Measurements from ENCODE around the gene SSBP4. TPM values are rescaled to one million over a fixed set of nuclear protein-coding genes. Genes with fewer than 3 reads are reported as not detected.
"Not testable (repeated sequence)": the region's sequence is repeated elsewhere in the genome, so short reads cannot be mapped to it uniquely, and the experiment has no call there.

Gene SSBP4
- total RNA-seq, 1 donor from 2014 or later = 63.3 TPM

DNA sequence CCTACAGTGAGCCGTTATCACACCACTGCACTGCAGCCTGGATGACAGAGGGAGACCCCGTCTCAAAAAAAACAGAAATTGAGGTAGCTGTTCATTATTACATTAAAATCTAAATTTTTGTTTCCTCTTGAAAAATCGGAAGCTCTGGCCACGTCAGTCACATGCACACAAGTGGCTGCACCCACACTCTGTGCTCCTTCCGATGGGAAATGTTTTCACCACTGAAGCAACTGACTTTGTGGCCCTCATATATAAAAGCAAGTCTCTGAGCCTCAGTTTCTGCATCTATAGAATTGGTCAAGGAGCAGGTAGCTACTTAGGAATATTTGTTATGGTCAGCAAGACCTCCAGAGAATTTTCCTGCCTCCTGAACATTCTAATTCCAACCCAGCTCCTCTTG is 26.3 kb upstream of the SSBP4 start:
- no peak for DNase-seq (ENCODE audit: low spot score)

- DNase-seq (ENCODE audit: low spot score) = no peak
Observed at GRCh38 chr19:18393836-18394235, 25.4 kb upstream of the SSBP4 start.

DNA sequence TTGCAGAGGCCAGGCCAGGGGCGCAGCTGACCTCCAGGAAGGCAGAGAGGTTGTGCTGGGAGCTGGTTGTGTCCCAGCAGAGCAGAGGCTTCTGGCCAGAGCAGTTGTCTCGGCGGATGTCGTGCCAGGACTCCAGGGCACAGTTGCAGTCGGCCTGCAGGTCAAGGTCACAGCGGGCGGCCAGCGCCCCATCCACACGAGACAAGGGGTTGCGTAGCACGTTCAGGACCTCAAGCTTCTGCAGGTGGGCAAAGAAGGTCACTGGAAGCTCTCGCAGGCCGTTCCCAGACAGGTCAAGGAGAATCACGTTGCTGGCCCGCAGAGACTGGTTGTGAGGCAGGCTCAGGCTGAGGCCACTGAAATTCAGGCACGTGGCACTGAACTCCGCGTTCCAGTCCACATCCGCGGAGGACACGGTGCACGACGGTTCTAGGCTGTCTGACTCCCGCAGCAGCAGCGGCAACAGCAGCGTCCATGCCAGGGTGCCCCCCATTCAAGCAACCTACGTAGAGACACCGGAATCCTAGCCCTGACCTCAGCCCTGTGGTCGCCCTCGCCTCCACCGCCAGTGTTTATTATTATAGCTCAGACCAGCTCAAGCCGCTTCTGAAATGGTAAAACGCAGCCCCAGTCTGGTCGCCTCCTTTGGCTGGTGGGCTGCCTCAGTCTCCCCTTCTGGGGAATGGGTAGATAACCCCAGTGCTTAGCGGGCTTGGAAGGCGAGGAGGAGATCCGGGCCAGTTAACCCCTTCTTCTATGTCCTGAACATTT is 22.5 kb upstream of the SSBP4 start:
- no peak for DNase-seq (ENCODE audit: low spot score)

- no peak for DNase-seq (ENCODE audit: low spot score)
Observed at GRCh38 chr19:18397242-18398202, 21.7 kb upstream of the SSBP4 start, which contains the start of gene LRRC25. Gene LRRC25 (minus strand): TSS chr19:18397622. CDS start chr19:18396963, 659 bp downstream.

GRCh38 chr19:18399008-18399407 is 20.2 kb upstream of the SSBP4 start:
- no peak for DNase-seq (ENCODE audit: low spot score)

- DNase-seq (ENCODE audit: low spot score) = no peak
Observed at GRCh38 chr19:18401580-18402112, 17.6 kb upstream of the SSBP4 start.

DNA sequence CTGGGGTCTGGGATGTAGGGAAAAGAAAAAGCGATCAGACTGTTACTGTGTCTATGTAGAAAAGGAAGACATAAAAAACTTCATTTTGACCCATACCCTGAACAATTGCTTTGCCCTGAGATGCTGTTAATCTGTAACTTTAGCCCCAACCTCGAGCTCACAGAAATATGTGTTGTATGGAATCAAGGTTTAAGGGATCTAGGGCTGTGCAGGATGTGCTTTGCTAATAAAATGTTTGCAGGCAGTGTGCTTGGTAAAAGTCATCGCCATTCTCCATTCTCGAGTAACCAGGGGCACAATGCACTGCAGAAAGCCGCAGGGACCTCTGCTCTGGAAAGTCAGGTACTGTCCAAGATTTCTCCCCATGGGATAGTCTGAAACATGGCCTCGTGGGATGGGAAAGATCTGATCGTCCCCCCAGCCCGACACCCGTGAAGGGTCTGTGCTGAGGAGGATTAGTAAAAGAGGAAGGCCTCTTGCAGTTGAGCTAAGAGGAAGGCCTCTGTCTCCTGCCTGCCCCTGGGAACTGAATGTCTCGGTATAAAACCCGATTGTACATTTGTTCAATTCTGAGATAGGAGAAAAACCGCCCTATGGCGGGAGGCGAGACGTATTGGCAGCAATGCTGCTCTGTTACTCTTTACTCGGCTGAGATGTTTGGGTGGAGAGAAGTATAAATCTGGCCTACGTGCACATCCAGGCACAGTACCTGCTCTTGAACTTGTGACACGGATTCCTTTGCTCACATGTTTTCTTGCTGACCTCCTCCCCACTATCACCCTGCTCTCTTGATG is 16.5 kb upstream of the SSBP4 start:
- not testable (repeated sequence) for DNase-seq (ENCODE audit: low spot score)

- DNase-seq (ENCODE audit: low spot score) = not testable (repeated sequence)
Observed at GRCh38 chr19:18405754-18406153, 13.4 kb upstream of the SSBP4 start.

GRCh38 chr19:18406749-18407148 is 12.4 kb upstream of the SSBP4 start:
- DNase-seq (ENCODE audit: low spot score) = no peak

- DNase-seq (ENCODE audit: low spot score) = no peak
Observed at GRCh38 chr19:18408053-18408476, 11.1 kb upstream of the SSBP4 start.

- no peak for DNase-seq (ENCODE audit: low spot score)
Observed at GRCh38 chr19:18412610-18413239, 6.5 kb upstream of the SSBP4 start.

GRCh38 chr19:18414504-18415177 is 4.6 kb upstream of the SSBP4 start:
- DNase-seq (ENCODE audit: low spot score) = peak; percentile 88

- peak; percentile 92 for DNase-seq (ENCODE audit: low spot score)
Observed at GRCh38 chr19:18415178-18415867, 3.9 kb upstream of the SSBP4 start.

- DNase-seq (ENCODE audit: low spot score) = peak; percentile 97
Observed at GRCh38 chr19:18416778-18417249, 2.4 kb upstream of the SSBP4 start.

DNA sequence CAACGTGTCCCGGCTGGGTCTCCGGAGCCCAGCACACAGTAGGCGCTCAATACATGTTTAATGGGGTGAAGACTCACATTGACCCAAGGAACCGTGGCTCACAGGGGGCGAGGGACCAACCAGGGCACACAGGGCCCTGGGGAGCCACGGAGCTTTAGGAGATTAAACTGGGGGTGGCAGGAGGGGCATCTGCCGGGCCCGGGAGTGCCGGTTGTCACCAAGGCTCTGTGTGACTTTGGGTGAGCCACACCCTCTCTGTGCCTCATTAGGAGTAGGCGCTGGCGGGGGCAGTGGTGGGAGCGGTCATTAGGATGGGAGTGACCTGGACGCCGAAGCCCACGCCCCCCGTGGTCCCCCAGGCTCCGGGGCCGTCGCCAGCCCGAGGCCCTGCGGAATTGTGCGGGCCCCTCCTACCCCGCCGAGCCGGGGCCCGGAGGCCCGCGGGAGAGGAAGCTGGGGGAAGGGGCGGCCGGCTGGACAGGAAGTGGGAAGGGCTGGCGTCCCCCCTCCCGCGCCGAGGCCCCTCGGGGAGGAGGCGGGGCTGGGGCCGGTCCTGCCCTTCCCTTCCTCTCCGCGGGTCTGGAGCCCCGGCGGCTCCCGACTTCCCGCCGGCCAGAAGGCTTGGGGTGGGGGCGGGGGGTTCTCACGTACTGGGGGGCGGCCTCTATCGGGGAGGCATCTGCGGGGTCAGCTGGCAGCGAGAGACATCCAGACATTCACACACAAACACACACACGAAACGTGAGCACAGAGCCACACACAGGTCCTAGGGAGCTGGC is 1.8 kb upstream of the SSBP4 start:
- DNase-seq (ENCODE audit: low spot score) = peak; percentile 94

GRCh38 chr19:18418029-18418482 is 1.1 kb upstream of the SSBP4 start:
- DNase-seq (ENCODE audit: low spot score) = peak; percentile 90

- peak; percentile 90 for DNase-seq (ENCODE audit: low spot score)
Observed at GRCh38 chr19:18418483-18419194, 559 bp upstream of the SSBP4 start.

Data from mesenteric fat pad (tissue), 1 donor.